Measurements from ENCODE around the gene PKD1. TPM values are rescaled to one million over a fixed set of nuclear protein-coding genes. Genes with fewer than 3 reads are reported as not detected.
"Not testable (repeated sequence)": the region's sequence is repeated elsewhere in the genome, so short reads cannot be mapped to it uniquely, and the experiment has no call there.

The PKD1 gene
- total RNA-seq, 1 donor from 2014 or later, result 34.8 TPM

DNA sequence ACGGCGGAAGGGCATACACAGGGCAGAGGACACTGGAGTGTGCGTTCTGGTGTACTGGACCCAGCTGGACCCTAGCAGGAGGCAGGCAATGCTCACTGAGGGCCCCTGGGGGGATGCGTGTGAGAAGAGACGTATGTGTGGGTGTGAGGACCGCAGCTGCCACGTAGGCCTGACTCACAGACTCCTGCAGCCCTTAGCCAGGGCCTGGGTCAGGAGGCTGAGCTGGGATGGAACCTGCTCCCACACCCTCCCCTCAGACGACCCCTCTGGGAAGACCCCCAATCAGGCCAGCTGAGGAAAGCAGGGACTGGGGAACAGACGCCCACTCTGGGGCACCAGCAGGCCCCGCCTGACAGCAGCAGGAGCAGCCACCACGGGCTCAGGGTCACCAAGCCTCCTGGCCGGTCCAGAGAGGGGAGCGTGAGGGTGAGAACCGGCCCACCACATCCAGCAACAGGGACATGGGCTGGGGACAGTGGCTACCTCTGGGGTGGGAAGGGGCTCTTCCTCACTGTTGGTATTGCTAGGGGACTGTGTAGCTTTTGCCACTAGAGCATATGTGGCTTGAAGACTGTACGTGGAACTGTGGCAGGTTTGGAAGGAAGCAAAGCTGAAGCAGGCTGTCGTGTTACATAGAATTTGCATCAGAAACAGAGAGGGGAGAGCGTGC lies 28.4 kb downstream of the PKD1 start:
- peak; percentile 6 for ATAC-seq

- not testable (repeated sequence) for ATAC-seq
These were observed 29.5 kb downstream of the PKD1 start for GRCh38 chr16:2106211-2106610.

DNA sequence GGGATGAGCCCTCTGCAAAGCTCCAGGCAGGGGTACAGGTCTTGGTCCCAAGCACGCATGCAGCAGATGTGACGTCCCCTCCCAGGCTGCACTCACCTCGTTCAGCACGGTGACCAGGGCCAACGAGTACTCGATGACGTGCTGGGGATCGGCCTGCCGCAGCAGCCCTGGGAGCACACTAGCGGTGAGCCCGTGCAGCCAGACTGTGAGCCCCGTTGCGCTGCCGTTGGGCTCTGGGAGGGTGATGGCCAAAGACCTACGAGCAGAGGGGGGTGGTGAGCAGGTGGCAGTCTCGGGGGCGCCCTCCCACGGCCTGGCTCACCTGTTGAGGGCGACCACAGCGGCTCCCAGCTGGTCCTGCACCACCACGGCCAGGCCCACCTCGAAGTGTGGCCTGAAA lies 29.9 kb downstream of the PKD1 start:
- ATAC-seq, result not testable (repeated sequence)

DNA sequence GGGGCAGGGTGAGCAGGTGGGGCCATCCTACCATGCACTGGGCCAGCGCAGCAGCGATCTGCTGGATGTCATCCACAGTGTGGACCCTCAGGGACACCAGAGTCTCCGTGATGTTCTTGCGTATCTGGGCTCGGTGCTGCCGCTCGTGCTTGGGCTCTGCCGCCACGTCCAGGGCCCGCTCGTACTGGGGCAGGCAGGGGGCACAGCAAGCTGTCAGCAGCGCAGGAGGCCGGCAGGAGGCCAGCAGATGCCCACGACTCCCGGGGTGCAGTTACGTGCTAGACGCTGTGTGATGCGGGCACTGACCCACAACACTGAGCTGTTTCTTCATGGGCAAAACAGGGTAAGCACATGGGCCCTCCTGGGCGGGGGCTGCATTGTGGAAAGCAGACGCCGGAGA lies 30.4 kb downstream of the PKD1 start:
- not testable (repeated sequence) for ATAC-seq

DNA sequence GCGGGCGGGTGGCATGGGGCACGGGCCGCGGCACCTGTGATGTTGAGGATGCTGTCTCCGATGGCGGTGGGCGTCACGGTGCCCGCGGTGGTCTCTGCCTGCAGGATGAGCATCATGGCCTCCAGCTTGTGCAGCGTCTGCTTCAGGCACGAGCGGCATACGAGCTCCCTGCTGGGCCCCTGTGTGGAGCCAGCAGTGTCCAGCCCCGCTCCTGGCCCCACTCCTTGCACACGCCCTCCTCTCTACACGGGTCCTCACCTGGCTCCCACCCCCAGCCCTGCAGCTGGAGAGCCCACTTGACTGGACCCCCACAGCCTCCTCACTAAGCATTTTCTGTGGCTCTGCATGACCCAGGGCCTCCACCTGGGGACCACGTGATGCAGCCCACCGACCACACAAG lies 31.2 kb downstream of the PKD1 start:
- not testable (repeated sequence) for ATAC-seq

DNA sequence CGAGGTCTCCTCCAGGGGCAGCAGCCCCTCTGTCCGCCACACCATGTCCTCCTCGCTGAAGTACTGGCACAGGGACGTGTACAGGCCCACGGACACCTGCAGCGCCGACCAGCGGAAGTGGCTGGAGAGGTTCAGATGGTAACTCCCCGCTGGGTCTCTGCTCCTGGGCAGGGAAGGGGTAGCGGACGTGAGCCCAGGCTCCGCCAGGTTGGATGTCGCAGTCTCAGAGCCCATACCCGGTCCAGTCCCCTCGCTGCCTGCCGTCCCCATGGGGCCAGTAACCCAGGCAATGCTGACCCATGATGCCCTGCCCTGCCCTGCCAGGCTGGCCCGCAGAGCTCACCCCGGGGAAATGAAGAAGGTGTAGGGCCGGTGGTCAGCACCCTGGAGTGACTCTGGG lies 33.2 kb downstream of the PKD1 start:
- ATAC-seq, result no peak

- not testable (repeated sequence) for ATAC-seq
These were observed 34.1 kb downstream of the PKD1 start for GRCh38 chr16:2101581-2101980.

DNA sequence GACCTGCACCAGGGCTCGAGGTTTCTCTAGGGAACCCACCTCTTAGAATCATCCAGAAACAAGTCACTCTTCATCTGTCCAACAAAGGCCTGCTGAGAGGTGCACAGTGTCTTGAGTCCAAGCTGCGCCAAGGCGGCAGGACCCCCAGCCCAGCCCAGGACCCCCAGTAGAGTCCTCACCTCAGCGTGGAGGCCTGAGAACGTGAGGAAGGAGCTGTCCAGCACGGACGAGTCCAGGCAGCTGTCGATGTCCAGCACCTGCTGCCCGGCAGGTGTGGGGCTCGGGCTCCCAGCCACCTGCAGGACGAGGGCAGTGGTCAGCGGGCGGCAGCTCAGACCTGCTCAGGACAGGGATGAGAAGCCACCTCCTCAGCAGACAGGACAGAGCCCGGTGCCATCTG lies 38.0 kb downstream of the PKD1 start:
- ATAC-seq, result not testable (repeated sequence)

DNA sequence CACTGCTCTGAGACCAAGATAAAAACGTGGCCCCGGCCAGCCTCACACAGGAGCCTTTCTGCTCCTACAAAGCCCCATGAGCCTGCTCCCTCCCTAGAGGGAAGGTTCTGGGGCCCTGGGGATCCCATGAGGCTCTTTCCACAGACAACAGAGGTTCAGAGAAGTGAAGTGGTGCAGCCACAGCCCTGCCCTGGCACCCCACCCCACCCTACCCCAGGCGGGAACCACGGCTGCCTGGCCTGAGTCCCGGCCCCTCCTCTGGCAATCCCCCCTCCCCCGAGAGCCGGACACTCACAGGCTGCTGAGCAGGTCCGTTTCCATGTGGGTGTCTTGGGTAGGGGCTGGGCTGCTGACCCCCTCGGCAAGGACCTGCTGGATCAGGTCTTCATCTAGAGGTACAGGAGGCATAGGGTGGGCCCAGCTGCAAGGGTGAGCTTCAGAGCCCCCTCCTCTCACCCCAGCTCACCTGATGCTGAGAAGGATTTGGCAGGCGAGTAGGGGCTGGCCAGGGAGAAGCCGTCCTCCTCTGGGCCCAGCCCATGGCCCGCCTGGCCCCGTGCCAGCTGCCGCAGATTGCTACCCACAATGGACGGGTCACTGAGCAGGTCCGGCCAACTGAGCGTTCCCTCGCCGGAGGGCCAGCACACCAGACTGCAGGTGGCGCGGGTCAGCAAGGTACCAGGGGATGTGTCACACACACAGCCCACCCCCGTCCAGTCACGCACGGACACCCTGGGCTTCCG lies 38.7 kb downstream of the PKD1 start:
- no peak for ATAC-seq

DNA sequence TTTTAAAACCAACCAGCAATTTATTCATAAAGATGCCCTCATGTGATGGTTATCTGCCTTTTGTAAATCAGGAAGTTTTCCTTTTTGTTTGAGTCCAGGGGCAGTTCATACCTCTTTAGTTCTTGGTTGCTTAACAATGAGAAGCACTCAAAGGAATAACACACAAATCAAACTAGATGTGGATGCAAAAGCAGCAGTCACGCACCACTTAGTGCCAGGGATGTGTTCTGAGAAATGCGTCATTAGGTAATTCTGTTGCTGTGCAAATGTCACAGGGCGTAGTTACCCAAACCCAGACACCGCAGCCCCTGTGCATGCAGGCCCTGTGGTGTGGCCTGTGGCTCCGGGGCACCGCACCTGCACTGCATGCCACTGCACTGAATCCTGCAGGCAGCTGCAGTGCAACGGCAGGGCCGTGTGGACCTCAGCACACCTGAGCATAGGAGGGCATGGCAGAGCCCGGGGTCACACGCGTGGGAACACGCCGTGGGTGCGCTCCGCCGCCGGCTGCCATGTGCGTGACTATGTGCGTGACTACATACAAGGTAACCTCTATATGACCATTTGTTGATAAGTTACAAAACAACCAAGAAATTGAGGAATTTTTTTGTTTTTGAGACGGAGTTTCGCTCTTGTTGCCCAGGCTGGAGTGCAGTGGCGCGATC lies 39.6 kb downstream of the PKD1 start:
- peak; percentile 1 for ATAC-seq

DNA sequence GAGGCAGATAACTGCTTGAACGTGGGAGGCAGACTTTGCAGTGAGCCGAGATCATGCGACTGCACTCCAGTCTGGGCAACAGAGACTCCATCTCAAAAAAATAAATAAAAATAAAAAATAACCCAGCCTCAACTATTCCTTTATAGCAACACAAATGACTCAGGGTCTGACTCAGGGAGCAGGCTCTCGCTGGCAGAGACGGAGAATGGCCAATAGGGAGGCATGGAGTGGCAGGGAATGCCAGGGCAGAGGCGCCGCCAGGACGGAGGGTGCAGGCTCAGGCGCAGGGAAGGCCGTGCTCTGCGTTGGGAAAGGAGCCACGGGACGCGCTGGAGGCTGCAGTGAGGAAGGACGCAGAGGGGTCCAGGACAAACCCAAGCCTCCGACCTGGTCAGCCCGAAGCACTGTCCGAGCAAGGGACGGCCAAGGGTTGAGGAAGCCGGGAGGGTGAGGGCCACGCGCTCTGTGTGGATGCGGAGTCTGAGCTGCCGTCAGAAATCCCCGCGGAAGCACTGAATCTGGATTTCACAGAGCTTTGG lies 40.3 kb downstream of the PKD1 start:
- ATAC-seq, result no peak

GRCh38 chr16:2093793-2094192 lies 41.9 kb downstream of the PKD1 start:
- ATAC-seq, result no peak

- ATAC-seq, result no peak
These were observed 42.8 kb downstream of the PKD1 start for GRCh38 chr16:2092866-2093265.

DNA sequence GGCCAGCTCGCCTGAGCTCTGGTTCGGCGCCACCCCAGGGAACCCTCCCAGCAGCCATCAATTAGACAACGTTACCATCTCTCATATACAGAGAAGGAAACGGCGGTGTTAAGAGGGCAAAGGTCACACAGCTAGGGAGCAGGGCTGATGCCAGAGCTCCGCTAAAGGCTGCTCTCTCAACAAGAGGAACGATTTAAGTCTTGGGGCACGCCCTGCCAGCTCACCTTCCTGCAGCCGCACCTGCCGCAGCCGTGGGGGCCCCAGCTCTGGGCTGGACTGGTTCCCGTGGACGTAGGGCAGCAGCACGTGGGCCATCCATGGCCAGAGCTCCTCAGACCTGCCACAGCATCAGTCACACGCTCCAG lies 43.5 kb downstream of the PKD1 start:
- ATAC-seq, result peak; percentile 41

GRCh38 chr16:2091547-2092255 lies 44.0 kb downstream of the PKD1 start:
- no peak for ATAC-seq

GRCh38 chr16:2090777-2091546 lies 44.7 kb downstream of the PKD1 start:
- peak; percentile 72 for ATAC-seq

GRCh38 chr16:2090481-2090776 lies 45.3 kb downstream of the PKD1 start:
- ATAC-seq, result no peak

DNA sequence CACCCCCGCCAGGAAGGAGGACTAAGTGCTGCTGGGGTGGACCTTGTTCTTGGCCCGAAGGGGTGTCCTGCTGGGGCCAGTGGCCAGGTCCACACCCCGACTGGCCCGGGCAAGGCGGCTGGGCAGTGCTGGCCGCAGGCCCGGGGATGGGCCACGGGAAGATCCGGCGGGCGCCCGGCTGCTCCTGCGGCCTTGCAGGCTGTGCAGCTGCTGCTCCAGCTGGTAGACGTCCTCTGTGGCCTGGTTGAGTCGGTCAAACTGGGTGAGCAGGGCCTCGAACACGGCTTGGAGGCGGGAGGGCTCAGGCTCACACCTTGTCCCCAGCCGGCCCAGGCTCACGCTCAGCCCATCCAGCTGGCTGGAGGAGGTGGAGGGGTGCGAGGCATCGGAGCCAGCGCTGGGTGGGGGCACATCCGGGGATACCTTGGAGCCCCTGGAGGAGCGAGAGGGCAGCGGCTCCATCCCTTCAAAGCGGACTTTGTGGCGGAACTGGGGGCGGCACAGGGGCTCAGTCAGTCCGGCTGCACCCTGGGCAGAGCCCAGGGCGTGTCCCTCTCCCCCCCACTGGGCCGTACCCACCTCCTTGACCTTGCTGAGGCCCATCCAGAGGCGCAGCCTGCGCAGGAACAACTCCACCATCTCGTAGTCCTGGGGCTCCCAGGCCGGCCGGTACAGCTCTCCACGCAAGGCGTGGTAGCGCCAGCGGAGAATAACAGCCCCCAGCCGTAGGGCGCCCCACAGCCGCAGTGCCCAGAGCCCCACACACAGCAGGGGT lies 45.8 kb downstream of the PKD1 start:
- no peak for ATAC-seq

GRCh38 chr16:2088759-2089358 lies 46.8 kb downstream of the PKD1 start:
- ATAC-seq, result no peak

- ATAC-seq, result no peak
These were observed 47.7 kb downstream of the PKD1 start for GRCh38 chr16:2087748-2088631.

Measured in esophagus mucosa (tissue), 1 donor.